HL-60 (cell line): Measurements from ENCODE around the gene COLEC11.

Experiments
- DNase-seq, 2 experiments: peaks; one replicate each; pipeline ENCODE4 v3.0.0-alpha.2; 2010 to 2020; ENCODE audit warnings: low read depth in 1 of 2, low spot score in 1 of 2
- H3K27ac ChIP-seq: fragments of 250-450 bp; sonication (Bioruptor Pico); replicated peaks from 2 replicates; pipeline ENCODE4 v1.5.1; 2020; ENCODE audit warnings: mild to moderate bottlenecking, moderate library complexity
- H3K27me3 ChIP-seq: fragments of 250-450 bp; sonication (Bioruptor Pico); 2 replicates; pipeline ENCODE4 v1.5.1; 2021; ENCODE audit warnings: mild to moderate bottlenecking, moderate library complexity; ENCODE audit not compliant: insufficient read depth, poor library complexity, severe bottlenecking
- H3K4me3 ChIP-seq: replicated peaks from 2 replicates; pipeline ENCODE4 v1.5.1; 2011; ENCODE audit warnings: mild to moderate bottlenecking, control low read depth, low read length; ENCODE audit not compliant: insufficient read depth
- CTCF ChIP-seq: IDR thresholded peaks from one replicate; pipeline ENCODE4 v1.5.1; 2011; ENCODE audit warnings: low read length, control low read depth, inconsistent platforms; ENCODE audit not compliant: insufficient read depth
- GABPA ChIP-seq: IDR thresholded peaks from 2 replicates; pipeline ENCODE4 v1.6.1; 2012; ENCODE audit warnings: low read depth
- POLR2AphosphoS5 ChIP-seq: IDR thresholded peaks from 2 replicates; pipeline ENCODE4 v1.6.1; 2012; ENCODE audit warnings: low read depth
- SPI1 ChIP-seq: IDR thresholded peaks from 2 replicates; pipeline ENCODE4 v1.6.1; 2012; ENCODE audit warnings: low read depth, mild to moderate bottlenecking, borderline replicate concordance
- TF ChIP-seq, protein P1 (sequence below): IDR thresholded peaks from 2 replicates; pipeline ENCODE4 v1.6.1; 2012; ENCODE audit warnings: low read depth; ENCODE audit not compliant: insufficient replicate concordance

The COLEC11 gene

GRCh38 chr2:3652896-3653625 lies 58.1 kb downstream of the COLEC11 start:
- H3K27me3 ChIP-seq = peaks cover 14% of the 10 kb centered on the region
- no peak overlapping the region for H3K27ac ChIP-seq
- DNase-seq = no peak
- no peak for TF ChIP-seq POLR2AphosphoS5
- TF ChIP-seq CTCF = no peak
- TF ChIP-seq, protein P1, sequence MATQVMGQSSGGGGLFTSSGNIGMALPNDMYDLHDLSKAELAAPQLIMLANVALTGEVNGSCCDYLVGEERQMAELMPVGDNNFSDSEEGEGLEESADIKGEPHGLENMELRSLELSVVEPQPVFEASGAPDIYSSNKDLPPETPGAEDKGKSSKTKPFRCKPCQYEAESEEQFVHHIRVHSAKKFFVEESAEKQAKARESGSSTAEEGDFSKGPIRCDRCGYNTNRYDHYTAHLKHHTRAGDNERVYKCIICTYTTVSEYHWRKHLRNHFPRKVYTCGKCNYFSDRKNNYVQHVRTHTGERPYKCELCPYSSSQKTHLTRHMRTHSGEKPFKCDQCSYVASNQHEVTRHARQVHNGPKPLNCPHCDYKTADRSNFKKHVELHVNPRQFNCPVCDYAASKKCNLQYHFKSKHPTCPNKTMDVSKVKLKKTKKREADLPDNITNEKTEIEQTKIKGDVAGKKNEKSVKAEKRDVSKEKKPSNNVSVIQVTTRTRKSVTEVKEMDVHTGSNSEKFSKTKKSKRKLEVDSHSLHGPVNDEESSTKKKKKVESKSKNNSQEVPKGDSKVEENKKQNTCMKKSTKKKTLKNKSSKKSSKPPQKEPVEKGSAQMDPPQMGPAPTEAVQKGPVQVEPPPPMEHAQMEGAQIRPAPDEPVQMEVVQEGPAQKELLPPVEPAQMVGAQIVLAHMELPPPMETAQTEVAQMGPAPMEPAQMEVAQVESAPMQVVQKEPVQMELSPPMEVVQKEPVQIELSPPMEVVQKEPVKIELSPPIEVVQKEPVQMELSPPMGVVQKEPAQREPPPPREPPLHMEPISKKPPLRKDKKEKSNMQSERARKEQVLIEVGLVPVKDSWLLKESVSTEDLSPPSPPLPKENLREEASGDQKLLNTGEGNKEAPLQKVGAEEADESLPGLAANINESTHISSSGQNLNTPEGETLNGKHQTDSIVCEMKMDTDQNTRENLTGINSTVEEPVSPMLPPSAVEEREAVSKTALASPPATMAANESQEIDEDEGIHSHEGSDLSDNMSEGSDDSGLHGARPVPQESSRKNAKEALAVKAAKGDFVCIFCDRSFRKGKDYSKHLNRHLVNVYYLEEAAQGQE = no peak
- TF ChIP-seq GABPA = no peak
- no peak for TF ChIP-seq SPI1
- no peak overlapping the region for H3K4me3 ChIP-seq

DNA sequence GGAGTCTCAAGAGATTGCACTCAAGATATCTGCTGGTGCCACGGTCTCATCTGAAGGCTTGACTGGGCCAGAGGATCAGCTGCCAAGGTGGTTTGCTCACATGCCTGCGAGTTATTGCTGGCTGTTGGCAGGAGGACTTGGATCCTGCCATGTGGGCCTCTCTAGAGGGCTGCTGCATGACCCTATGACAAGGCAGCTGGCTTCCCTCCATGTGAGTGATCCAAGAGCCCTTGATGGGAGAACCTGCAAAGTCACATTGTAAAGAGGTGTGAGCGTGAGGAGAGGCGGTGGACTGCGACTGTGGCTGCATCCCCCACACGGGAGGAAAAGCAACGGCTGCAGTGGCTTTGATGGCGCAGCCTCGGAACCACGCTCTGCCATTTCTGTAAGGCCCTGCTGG lies 59.1 kb downstream of the COLEC11 start:
- TF ChIP-seq POLR2AphosphoS5 (no peak), CTCF (no peak), SPI1 (no peak), GABPA (no peak)
- TF ChIP-seq, protein P1 = no peak
- Histone ChIP-seq H3K4me3 (no peak overlapping the region), H3K27me3 (peaks cover 14% of the 10 kb centered on the region), H3K27ac (no peak overlapping the region)
- no peak for DNase-seq

- no peak overlapping the region for H3K4me3 ChIP-seq
- no peak overlapping the region for H3K27ac ChIP-seq
- DNase-seq = no peak
- H3K27me3 ChIP-seq = peaks cover 14% of the 10 kb centered on the region
- TF ChIP-seq SPI1 (no peak), CTCF (no peak), POLR2AphosphoS5 (no peak)
These were observed 59.8 kb downstream of the COLEC11 start for GRCh38 chr2:3654531-3655225.
